H1 (cell line): ENCODE data around the gene COL4A2. TPM values are rescaled to one million over a fixed set of nuclear protein-coding genes. Genes with fewer than 3 reads are reported as not detected.

Experiments
- CTCF ChIA-PET: fragments of 300-600 bp; sonication (Branson Sonifier 250); formaldehyde crosslinking; loops from one replicate; lab custom pipeline; 2021; ENCODE audit not compliant: partially characterized antibody; lab: Charles Lee
- POLR2A ChIA-PET: fragments of 300-600 bp; sonication (Branson Sonifier 250); formaldehyde crosslinking; loops from one replicate; lab custom pipeline; 2021; ENCODE audit warnings: inconsistent platforms; ENCODE audit not compliant: partially characterized antibody; lab: Charles Lee
- DNase-seq, 2 experiments: peaks; one replicate each; pipeline versions ENCODE4 v3.0.0 to v3.0.0-alpha.2; 2010 to 2022; ENCODE audit warnings: low spot score in 2 of 2, low read depth in 1 of 2, mixed read lengths in 1 of 2
- FAIRE-seq: peaks from 2 replicates; lab custom pipeline; 2011; peaks lifted over from hg19 to GRCh38; lab: Jason Lieb, UNC
- H2AFZ ChIP-seq: 2 replicates; pipeline ENCODE4 v1.8.1; 2012; ENCODE audit warnings: low read length, inconsistent platforms
- H2AK5ac ChIP-seq: 2 replicates; pipeline ENCODE4 v1.6.1; 2013; ENCODE audit warnings: low read depth, low read length
- H2BK120ac ChIP-seq: replicated peaks from 2 replicates; pipeline ENCODE3; 2013; ENCODE audit warnings: low read depth, low read length, inconsistent platforms
- H2BK12ac ChIP-seq: 2 replicates; pipeline ENCODE4 v1.6.1; 2013; ENCODE audit warnings: low read depth, low read length
- H2BK15ac ChIP-seq: 2 replicates; pipeline ENCODE4 v1.6.1; 2013; ENCODE audit warnings: low read length
- H2BK20ac ChIP-seq: 2 replicates; pipeline ENCODE4 v1.6.1; 2013; ENCODE audit warnings: low read length
- H2BK5ac ChIP-seq: 2 replicates; pipeline ENCODE4 v1.6.1; 2013; ENCODE audit warnings: low read depth, low read length
- H3K14ac ChIP-seq: 2 replicates; pipeline ENCODE4 v1.6.1; 2013; ENCODE audit warnings: inconsistent platforms; ENCODE audit not compliant: insufficient read length
- H3K18ac ChIP-seq: 2 replicates; pipeline ENCODE4 v1.6.1; 2013; ENCODE audit warnings: low read length; ENCODE audit errors: extremely low read depth
- H3K23ac ChIP-seq: 2 replicates; pipeline ENCODE4 v1.6.1; 2013; ENCODE audit warnings: inconsistent platforms; ENCODE audit not compliant: insufficient read length
- H3K23me2 ChIP-seq: 2 replicates; pipeline ENCODE4 v1.6.1; 2013; ENCODE audit warnings: low read depth, low read length
- H3K27ac ChIP-seq: 2 replicates; pipeline ENCODE4 v1.6.1; 2011; ENCODE audit warnings: low read depth, low read length, inconsistent platforms
- H3K27me3 ChIP-seq, 4 experiments: replicated peaks in 1 of 4; 1 replicate in 1 of 4; 2 replicates in 3 of 4; pipeline versions ENCODE4 v1.6.1 to v1.8.1; 2011 to 2013; ENCODE audit warnings: low read length in 3 of 4, mild to moderate bottlenecking in 3 of 4, inconsistent platforms in 2 of 4, mixed read lengths in 2 of 4, moderate library complexity in 1 of 4; ENCODE audit not compliant: control insufficient read depth in 3 of 4, insufficient read depth in 3 of 4; ENCODE audit errors: extremely low read depth in 1 of 4
- H3K36me3 ChIP-seq, 4 experiments: 2 replicates each; pipeline versions ENCODE4 v1.6.1 to v1.8.1; 2011 to 2013; ENCODE audit warnings: mild to moderate bottlenecking in 4 of 4, low read length in 3 of 4, moderate library complexity in 2 of 4, control low read depth in 1 of 4, inconsistent platforms in 1 of 4; ENCODE audit not compliant: insufficient read depth in 4 of 4, control insufficient read depth in 2 of 4
- H3K4ac ChIP-seq: replicated peaks from 2 replicates; pipeline ENCODE3; 2013; ENCODE audit warnings: low read length, low read depth, mixed read lengths, inconsistent platforms; ENCODE audit not compliant: insufficient read length
- H3K4me1 ChIP-seq, 4 experiments: replicated peaks in 1 of 4; 1 replicate in 1 of 4; 2 replicates in 3 of 4; pipeline versions ENCODE4 v1.6.1 to v1.8.1; 2011 to 2013; ENCODE audit warnings: low read length in 3 of 4, inconsistent platforms in 2 of 4, mixed read lengths in 1 of 4; ENCODE audit not compliant: insufficient read depth in 4 of 4, control insufficient read depth in 3 of 4
- H3K4me2 ChIP-seq, 2 experiments: 2 replicates each; pipeline versions ENCODE4 v1.6.1 to v1.8.1; 2011 to 2013; ENCODE audit warnings: low read depth in 2 of 2, low read length in 2 of 2, control low read depth in 1 of 2, inconsistent platforms in 1 of 2, mild to moderate bottlenecking in 1 of 2; ENCODE audit not compliant: insufficient read depth in 1 of 2
- H3K4me3 ChIP-seq, 4 experiments: fragments of 200-600, 300-600 bp in 1 of 4; sonication (generic), shearing (Covaris generic), sonication (Bioruptor Twin) in 1 of 4; 2 replicates each; pipeline versions ENCODE4 v1.5.1 to v1.8.1; 2011 to 2016; ENCODE audit warnings: low read length in 4 of 4, low read depth in 3 of 4, control low read depth in 2 of 4, inconsistent platforms in 2 of 4, mild to moderate bottlenecking in 2 of 4, mixed read lengths in 1 of 4, moderate library complexity in 1 of 4; ENCODE audit not compliant: insufficient read depth in 2 of 4; ENCODE audit errors: extremely low read depth in 1 of 4
- H3K56ac ChIP-seq: replicated peaks from 2 replicates; pipeline ENCODE3; 2013; ENCODE audit warnings: low read depth, mild to moderate bottlenecking, mixed read lengths, low read length, inconsistent platforms; ENCODE audit not compliant: insufficient read length
- H3K79me1 ChIP-seq: 2 replicates; pipeline ENCODE4 v1.6.1; 2013; ENCODE audit warnings: low read depth, low read length, control low read depth
- H3K79me2 ChIP-seq, 2 experiments: 2 replicates each; pipeline versions ENCODE4 v1.6.1 to v1.8.1; 2012 to 2013; ENCODE audit warnings: low read length in 2 of 2, mild to moderate bottlenecking in 2 of 2, inconsistent platforms in 1 of 2; ENCODE audit not compliant: insufficient read depth in 2 of 2, control insufficient read depth in 1 of 2
- H3K9ac ChIP-seq, 4 experiments: replicated peaks in 1 of 4; 1 replicate in 1 of 4; 2 replicates in 3 of 4; pipeline versions ENCODE4 v1.6.1 to v1.8.1; 2011 to 2013; ENCODE audit warnings: low read depth in 3 of 4, low read length in 3 of 4, control low read depth in 2 of 4, mild to moderate bottlenecking in 2 of 4, moderate library complexity in 2 of 4, inconsistent platforms in 1 of 4; ENCODE audit errors: extremely low read depth in 1 of 4
- H3K9me3 ChIP-seq, 2 experiments: 2 replicates each; pipeline versions ENCODE4 v1.6.1 to v1.8.1; 2012 to 2013; ENCODE audit warnings: mild to moderate bottlenecking in 2 of 2, moderate library complexity in 2 of 2, control low read depth in 1 of 2, inconsistent platforms in 1 of 2, low read depth in 1 of 2, low read length in 1 of 2, mixed read lengths in 1 of 2; ENCODE audit not compliant: insufficient read depth in 2 of 2
- H4K20me1 ChIP-seq, 2 experiments: replicated peaks in 1 of 2; 2 replicates each; pipeline versions ENCODE3 to v1.8.1; 2011 to 2013; ENCODE audit warnings: inconsistent platforms in 2 of 2, low read length in 2 of 2, mild to moderate bottlenecking in 1 of 2; ENCODE audit not compliant: insufficient read depth in 2 of 2, control insufficient read depth in 1 of 2
- H4K5ac ChIP-seq: 2 replicates; pipeline ENCODE4 v1.6.1; 2013; ENCODE audit warnings: low read length, low read depth, mixed read lengths, inconsistent platforms; ENCODE audit not compliant: insufficient read length
- H4K8ac ChIP-seq: 2 replicates; pipeline ENCODE4 v1.8.0; 2013; ENCODE audit warnings: mild to moderate bottlenecking, moderate library complexity, low read length, inconsistent platforms; ENCODE audit not compliant: insufficient read depth; ENCODE audit errors: extremely low read depth
- H4K91ac ChIP-seq: replicated peaks from 2 replicates; pipeline ENCODE3; 2013; ENCODE audit warnings: low read length, mixed read lengths, inconsistent platforms; ENCODE audit not compliant: insufficient read length
- BCL11A ChIP-seq, 2 experiments: IDR thresholded peaks; one replicate each; pipeline ENCODE4 v1.6.1; 2011; ENCODE audit warnings: low read depth in 2 of 2, low read length in 2 of 2, mild to moderate bottlenecking in 2 of 2
- SP2 ChIP-seq: IDR thresholded peaks from 2 replicates; pipeline ENCODE4 v1.6.1; 2012; ENCODE audit warnings: mild to moderate bottlenecking, low read length, inconsistent platforms
- SP4 ChIP-seq: IDR thresholded peaks from 2 replicates; pipeline ENCODE4 v1.6.1; 2012; ENCODE audit warnings: low read length, inconsistent platforms
- TAF1 ChIP-seq: IDR thresholded peaks from 2 replicates; pipeline ENCODE4 v1.6.1; 2011; ENCODE audit warnings: mild to moderate bottlenecking, low read depth, low read length
- TAF7 ChIP-seq: optimal IDR thresholded peaks from 2 replicates; pipeline ENCODE3; 2011; ENCODE audit warnings: low read depth, mild to moderate bottlenecking, inconsistent platforms, low read length, moderate library complexity, borderline replicate concordance
- TBP ChIP-seq: IDR thresholded peaks from 2 replicates; pipeline ENCODE4 v1.6.1; 2011; ENCODE audit warnings: low read depth, low read length, improper control_type of control experiment
- WGBS, 2 experiments: shearing (Covaris generic) in 1 of 2; methylation state at CpG; one replicate each; pipeline versions ENCODE4 v1.1.6 to v1.1.7; 2013 to 2015; ENCODE audit warnings: low lambda C conversion rate in 2 of 2, mixed read lengths in 2 of 2, inconsistent platforms in 1 of 2, low coverage in 1 of 2, missing lambda C conversion rate in 1 of 2; ENCODE audit not compliant: insufficient replicate concordance in 2 of 2, insufficient coverage in 1 of 2, insufficient read length in 1 of 2; ENCODE audit errors: extremely low coverage in 1 of 2, missing lambda C conversion rate in 1 of 2; 5-methylcytosine and 5-hydroxymethylcytosine counted together
- polyA plus RNA-seq, 7 experiments: library from polyadenylated mRNA; depleted of rRNA in 3 of 7; stranded (reverse) in 5 of 7; unstranded in 2 of 7; fragments of >200 nt in 5 of 7; fragments of 200-250 nt in 2 of 7; gene quantifications; 1 replicate in 5 of 7; 2 replicates in 1 of 7; 4 replicates in 1 of 7; pipeline versions ENCODE4 v1.2.1 to v1.2.3, GENCODE V29; 2011 to 2013; ENCODE audit warnings: missing spikeins in 2 of 7, mixed read lengths in 2 of 7
- total RNA-seq: library from RNA; stranded (reverse); fragmentation: NEBNext Ultra II Directional; extraction: Animal tissue kit (Norgen Biotek cat#: 25700); gene quantifications from 2 replicates; pipeline ENCODE4 v1.2.1, GENCODE V29; 2021

COL4A2 gene
- total and polyA plus RNA-seq, 2 of the 8 experiments (the other 6 are each of a cell fraction or from before 2014, with no cell fraction given), result 80.4 to 87.3 TPM

- no peak for TF ChIP-seq SP4
- TF ChIP-seq TAF7, result no peak
- no peak for TF ChIP-seq SP2
- no peak for TF ChIP-seq TBP
- TF ChIP-seq BCL11A (IDR thresholded peaks at IDR 0.05; ENCODE audit: low read depth in 2 of 2, low read length in 2 of 2), result no peak
- no peak for TF ChIP-seq TAF1
- TF ChIP-seq, all 59 proteins: peak for 0
- no peaks in the 10 kb centered on the region for H3K9me3 ChIP-seq
- H2BK12ac ChIP-seq, result no peak overlapping the region
- no peak overlapping the region for H3K4me3 ChIP-seq
- H3K4me2 ChIP-seq, result no peak overlapping the region
- H3K18ac ChIP-seq, result no peak overlapping the region
- no peaks in the 10 kb centered on the region for H3K23me2 ChIP-seq
- peak overlapping the region; percentile 14; the same call in 1 of the 2 replicates for H4K8ac ChIP-seq
- H2AFZ ChIP-seq, result no peak overlapping the region
- H3K27me3 ChIP-seq, result no peaks in the 10 kb centered on the region
- H3K4me1 ChIP-seq, result peaks cover 0 to 8% (median 7%) of the 10 kb centered on the region in 4 experiments; a peak in 5 of 7 replicates
- 95% methylated on average over 18 of the region's 18 CpGs; no CpG with 5 or more reads in 1 of the 2 experiments for WGBS, 2 experiments
- H3K9ac ChIP-seq, result no peak overlapping the region
- H3K14ac ChIP-seq, result no peak overlapping the region
- no peak overlapping the region for H2BK15ac ChIP-seq
- H3K23ac ChIP-seq, result no peak overlapping the region
- H2AK5ac ChIP-seq, result no peak overlapping the region; the same call in 1 of the 2 replicates
- H3K4ac ChIP-seq, result no peak overlapping the region
- H3K79me1 ChIP-seq, result 0 out of 2 replicates have a peak, but pooled peaks cover 5% of the 10 kb centered on the region
- H2BK120ac ChIP-seq, result no peak overlapping the region
- H4K91ac ChIP-seq, result no peak overlapping the region
- no peak for FAIRE-seq
- CTCF ChIA-PET, result interaction anchor here (0.6 to 1.3 kb wide), 5 partner anchors 12 to 109 kb away, joined by 3 to 6 read pairs (median 3); no protein-coding TSS in a partner anchor
- POLR2A ChIA-PET, result interaction anchor here (0.9 to 1.8 kb wide), 2 partner anchors 11 to 18 kb away, joined by 3 to 4 read pairs; no protein-coding TSS in a partner anchor
- H3K27ac ChIP-seq, result no peak overlapping the region
- no peak overlapping the region for H3K56ac ChIP-seq
- peaks cover 0 to 4% of the 10 kb centered on the region in 2 experiments for H4K20me1 ChIP-seq
- no peaks in the 10 kb centered on the region for H3K36me3 ChIP-seq
- H2BK5ac ChIP-seq, result no peak overlapping the region
- peaks cover 0 to 10% of the 10 kb centered on the region in 2 experiments; a peak in 1 of 4 replicates for H3K79me2 ChIP-seq
- no peak for DNase-seq
- H2BK20ac ChIP-seq, result no peak overlapping the region
- no peak overlapping the region for H4K5ac ChIP-seq
Observed at GRCh38 chr13:110536006-110536693, 229.1 kb downstream of the COL4A2 start.
